Measurements from ENCODE around the gene NALCN. TPM values are rescaled to one million over a fixed set of nuclear protein-coding genes. Genes with fewer than 3 reads are reported as not detected.

The NALCN gene
- total and polyA plus RNA-seq, 2 of the 8 experiments (the other 6 are each of a cell fraction or from before 2014, with no cell fraction given): 0.26 to 0.54 TPM

GRCh38 chr13:101401196-101401595 lies 15.1 kb downstream of the NALCN start:
- Histone ChIP-seq H4K8ac (ENCODE audit: extremely low read depth, insufficient read depth, low read length) (no peak overlapping the region), H2BK5ac (ENCODE audit: low read depth, low read length) (no peak overlapping the region), H3K4me1 (replicated peaks in 1 of 4; ENCODE audit: control insufficient read depth in 3 of 4, insufficient read depth in 4 of 4, low read length in 3 of 4) (peaks cover 0 to 5% (median 1%) of the 10 kb centered on the region in 4 experiments; a peak in 2 of 7 replicates), H3K36me3 (ENCODE audit: control insufficient read depth in 2 of 4, insufficient read depth in 4 of 4, low read length in 3 of 4) (no peaks in the 10 kb centered on the region), H4K5ac (ENCODE audit: insufficient read length, low read depth, low read length) (no peak overlapping the region), H3K9me3 (ENCODE audit: insufficient read depth in 2 of 2, low read depth in 1 of 2, low read length in 1 of 2) (no peaks in the 10 kb centered on the region), H3K4ac (replicated peaks; ENCODE audit: insufficient read length, low read depth, low read length) (no peak overlapping the region), H2BK20ac (ENCODE audit: low read length) (no peak overlapping the region), H3K4me2 (ENCODE audit: insufficient read depth in 1 of 2, low read depth in 2 of 2, low read length in 2 of 2) (no peak overlapping the region), H3K79me1 (ENCODE audit: low read depth, low read length) (no peaks in the 10 kb centered on the region), H3K14ac (ENCODE audit: insufficient read length) (no peak overlapping the region), H3K23me2 (ENCODE audit: low read depth, low read length) (no peaks in the 10 kb centered on the region), H3K27ac (ENCODE audit: low read depth, low read length) (no peak overlapping the region), H3K4me3 (ENCODE audit: extremely low read depth in 1 of 4, insufficient read depth in 2 of 4, low read depth in 3 of 4, low read length in 4 of 4) (no peak overlapping the region), H4K20me1 (replicated peaks in 1 of 2; ENCODE audit: control insufficient read depth in 1 of 2, insufficient read depth in 2 of 2, low read length in 2 of 2) (no peaks in the 10 kb centered on the region), H4K91ac (replicated peaks; ENCODE audit: insufficient read length, low read length) (no peak overlapping the region), H3K27me3 (replicated peaks in 1 of 4; ENCODE audit: control insufficient read depth in 3 of 4, extremely low read depth in 1 of 4, insufficient read depth in 3 of 4, low read length in 3 of 4) (no peaks in the 10 kb centered on the region), H3K23ac (ENCODE audit: insufficient read length) (no peak overlapping the region), H3K18ac (ENCODE audit: extremely low read depth, low read length) (no peak overlapping the region), H2BK120ac (replicated peaks; ENCODE audit: low read depth, low read length) (no peak overlapping the region), H3K79me2 (ENCODE audit: control insufficient read depth in 1 of 2, insufficient read depth in 2 of 2, low read length in 2 of 2) (no peaks in the 10 kb centered on the region), H2AK5ac (ENCODE audit: low read depth, low read length) (no peak overlapping the region), H2AFZ (ENCODE audit: low read length) (no peak overlapping the region), H3K9ac (replicated peaks in 1 of 4; ENCODE audit: extremely low read depth in 1 of 4, low read depth in 3 of 4, low read length in 3 of 4) (no peak overlapping the region), H2BK12ac (ENCODE audit: low read depth, low read length) (no peak overlapping the region), H2BK15ac (ENCODE audit: low read length) (no peak overlapping the region), H3K56ac (replicated peaks; ENCODE audit: insufficient read length, low read depth, low read length) (no peak overlapping the region)
- TF ChIP-seq, protein P1, sequence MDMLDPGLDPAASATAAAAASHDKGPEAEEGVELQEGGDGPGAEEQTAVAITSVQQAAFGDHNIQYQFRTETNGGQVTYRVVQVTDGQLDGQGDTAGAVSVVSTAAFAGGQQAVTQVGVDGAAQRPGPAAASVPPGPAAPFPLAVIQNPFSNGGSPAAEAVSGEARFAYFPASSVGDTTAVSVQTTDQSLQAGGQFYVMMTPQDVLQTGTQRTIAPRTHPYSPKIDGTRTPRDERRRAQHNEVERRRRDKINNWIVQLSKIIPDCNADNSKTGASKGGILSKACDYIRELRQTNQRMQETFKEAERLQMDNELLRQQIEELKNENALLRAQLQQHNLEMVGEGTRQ (IDR thresholded peaks at IDR 0.05; ENCODE audit: low read length): no peak
- TF ChIP-seq HDAC6 (IDR thresholded peaks at IDR 0.05; ENCODE audit: low read depth, low read length) (no peak), TBP (IDR thresholded peaks at IDR 0.05; ENCODE audit: low read depth, low read length) (no peak), GABPA (IDR thresholded peaks at IDR 0.05; ENCODE audit: borderline replicate concordance, insufficient read depth, low read length) (no peak), TAF1 (IDR thresholded peaks at IDR 0.05; ENCODE audit: low read depth, low read length) (no peak), SP2 (IDR thresholded peaks at IDR 0.05; ENCODE audit: low read length) (no peak)
- TF ChIP-seq, protein P2, sequence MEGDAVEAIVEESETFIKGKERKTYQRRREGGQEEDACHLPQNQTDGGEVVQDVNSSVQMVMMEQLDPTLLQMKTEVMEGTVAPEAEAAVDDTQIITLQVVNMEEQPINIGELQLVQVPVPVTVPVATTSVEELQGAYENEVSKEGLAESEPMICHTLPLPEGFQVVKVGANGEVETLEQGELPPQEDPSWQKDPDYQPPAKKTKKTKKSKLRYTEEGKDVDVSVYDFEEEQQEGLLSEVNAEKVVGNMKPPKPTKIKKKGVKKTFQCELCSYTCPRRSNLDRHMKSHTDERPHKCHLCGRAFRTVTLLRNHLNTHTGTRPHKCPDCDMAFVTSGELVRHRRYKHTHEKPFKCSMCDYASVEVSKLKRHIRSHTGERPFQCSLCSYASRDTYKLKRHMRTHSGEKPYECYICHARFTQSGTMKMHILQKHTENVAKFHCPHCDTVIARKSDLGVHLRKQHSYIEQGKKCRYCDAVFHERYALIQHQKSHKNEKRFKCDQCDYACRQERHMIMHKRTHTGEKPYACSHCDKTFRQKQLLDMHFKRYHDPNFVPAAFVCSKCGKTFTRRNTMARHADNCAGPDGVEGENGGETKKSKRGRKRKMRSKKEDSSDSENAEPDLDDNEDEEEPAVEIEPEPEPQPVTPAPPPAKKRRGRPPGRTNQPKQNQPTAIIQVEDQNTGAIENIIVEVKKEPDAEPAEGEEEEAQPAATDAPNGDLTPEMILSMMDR (IDR thresholded peaks at IDR 0.05; ENCODE audit: control extremely low read depth in 1 of 3, insufficient read depth in 1 of 3, low read depth in 1 of 3, low read length in 3 of 3): no peak
- no peak for FAIRE-seq
- ChIA-PET POLR2A (ENCODE audit: partially characterized antibody) (no interaction called here), CTCF (ENCODE audit: partially characterized antibody) (interaction anchor here (0.7 kb wide), 1 partner anchor 8 kb away, joined by 3 read pairs; no protein-coding TSS in a partner anchor)
- WGBS, 2 experiments (ENCODE audit: extremely low coverage in 1 of 2, insufficient coverage in 1 of 2, insufficient read length in 1 of 2, insufficient replicate concordance in 2 of 2, low coverage in 1 of 2, low lambda C conversion rate in 2 of 2, missing lambda C conversion rate in 1 of 2): 100% methylated on average over 1 of the region's 1 CpG; no CpG with 5 or more reads in 1 of the 2 experiments
- no peak for DNase-seq (ENCODE audit: low read depth in 1 of 2, low spot score in 2 of 2)

Measured in H1 (cell line).